Suppressor macrophage treated with lipopolysaccharide for 4 hours (primary cell): ENCODE results near the gene BCL10.

Experiments
- DNase-seq: peaks from one replicate; pipeline ENCODE4 v3.0.0-alpha.2; 2020

Gene BCL10

DNA sequence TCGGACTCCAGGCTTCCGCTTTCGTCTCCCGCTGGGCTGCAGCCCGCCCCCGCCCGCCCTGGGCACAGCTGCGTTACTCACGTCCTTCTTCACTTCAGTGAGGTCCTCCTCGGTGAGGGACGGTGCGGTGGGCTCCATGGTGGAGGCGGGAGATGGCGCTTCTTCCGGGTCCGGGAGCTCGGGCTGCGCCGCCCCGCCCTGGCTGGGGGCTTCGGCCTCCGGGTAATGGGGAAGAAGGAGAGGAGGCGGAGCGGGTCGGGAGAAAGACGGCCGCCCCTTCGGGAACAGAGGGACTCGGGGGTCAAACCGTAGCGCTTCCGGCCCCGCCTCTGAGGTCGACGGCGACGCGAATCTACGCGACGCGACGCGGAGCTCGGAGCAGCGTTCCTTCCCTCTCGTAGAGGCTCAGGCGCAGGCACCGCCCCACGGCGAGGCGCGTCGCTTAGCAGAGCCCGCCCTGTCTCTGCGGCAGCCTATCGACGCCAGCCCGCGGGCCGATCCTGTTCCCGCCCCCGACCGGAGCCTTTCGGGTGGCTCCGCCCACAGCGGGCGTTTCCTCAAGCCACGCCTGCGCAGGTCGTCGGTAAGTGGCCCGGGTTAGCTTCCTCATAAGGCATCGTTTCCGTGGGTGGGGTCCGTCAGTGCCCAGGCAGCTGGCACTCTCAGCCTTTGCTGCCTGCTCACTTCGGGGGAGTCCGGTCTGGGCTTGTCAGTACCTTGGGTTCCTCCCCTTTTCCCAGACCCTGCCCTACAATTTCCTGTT lies at the start of gene BCL10:
TSS of gene BCL10 (minus strand) at position 418 of the 763 bp plus-strand sequence. CDS start at position 138, 280 bp downstream.
- peak; percentile 100 for DNase-seq

DNA sequence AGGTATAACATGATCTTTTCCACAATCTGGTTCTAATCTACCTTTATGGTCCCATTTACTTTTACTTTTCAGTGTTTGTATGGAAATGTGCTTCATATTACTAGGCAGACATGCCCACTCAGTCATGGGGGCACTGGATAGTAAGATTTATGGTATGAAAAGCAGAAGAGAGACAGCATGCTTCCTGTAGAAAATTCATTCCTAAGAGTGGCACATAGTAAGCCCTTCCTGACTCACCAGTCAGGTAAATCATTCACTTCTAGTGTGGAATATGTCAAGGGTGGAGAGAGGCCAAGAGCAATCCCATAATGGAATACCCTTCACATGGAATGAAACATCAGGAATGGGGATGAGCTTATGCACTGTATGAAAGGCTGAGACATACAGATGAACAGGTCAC lies 49.5 kb upstream of the BCL10 start:
- no peak for DNase-seq

DNA sequence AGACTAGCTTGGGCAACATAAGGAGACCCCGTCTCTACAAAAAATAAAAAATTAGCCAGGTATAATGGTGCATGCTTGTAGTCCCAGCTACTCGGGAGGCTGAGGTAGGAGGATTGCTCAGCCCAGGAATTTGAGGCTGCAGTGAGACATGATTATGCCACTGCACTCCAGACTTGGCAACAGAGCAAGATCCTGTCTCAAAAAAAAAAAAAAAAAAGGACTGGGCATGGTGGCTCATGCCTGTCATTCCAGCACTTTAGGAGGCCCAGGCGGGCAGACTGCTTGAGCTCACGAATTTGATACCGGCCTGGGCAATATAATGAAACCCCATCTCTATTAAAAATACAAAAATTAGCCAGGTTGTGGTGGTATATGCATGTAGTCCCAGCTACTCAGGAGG lies 47.3 kb upstream of the BCL10 start:
- no peak for DNase-seq

DNA sequence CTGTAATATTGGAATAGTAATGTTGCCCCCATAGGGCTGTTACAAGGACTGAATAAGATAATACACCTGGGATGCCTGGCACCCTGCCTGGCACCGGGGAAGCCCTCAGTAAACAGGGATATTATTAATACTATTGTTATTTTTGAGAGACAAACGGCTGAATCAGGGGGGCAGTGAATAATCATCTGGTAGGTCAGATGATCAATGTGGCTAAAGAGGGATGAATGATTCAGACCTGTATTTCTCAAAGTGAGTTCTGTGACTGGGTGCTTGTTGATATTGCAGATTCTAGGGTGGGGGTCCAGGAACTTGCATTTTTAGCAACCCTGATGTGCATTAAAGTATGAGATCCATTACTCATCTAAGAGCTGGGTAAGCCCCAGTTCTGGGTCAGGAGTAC lies 46.2 kb upstream of the BCL10 start:
- DNase-seq: no peak

DNA sequence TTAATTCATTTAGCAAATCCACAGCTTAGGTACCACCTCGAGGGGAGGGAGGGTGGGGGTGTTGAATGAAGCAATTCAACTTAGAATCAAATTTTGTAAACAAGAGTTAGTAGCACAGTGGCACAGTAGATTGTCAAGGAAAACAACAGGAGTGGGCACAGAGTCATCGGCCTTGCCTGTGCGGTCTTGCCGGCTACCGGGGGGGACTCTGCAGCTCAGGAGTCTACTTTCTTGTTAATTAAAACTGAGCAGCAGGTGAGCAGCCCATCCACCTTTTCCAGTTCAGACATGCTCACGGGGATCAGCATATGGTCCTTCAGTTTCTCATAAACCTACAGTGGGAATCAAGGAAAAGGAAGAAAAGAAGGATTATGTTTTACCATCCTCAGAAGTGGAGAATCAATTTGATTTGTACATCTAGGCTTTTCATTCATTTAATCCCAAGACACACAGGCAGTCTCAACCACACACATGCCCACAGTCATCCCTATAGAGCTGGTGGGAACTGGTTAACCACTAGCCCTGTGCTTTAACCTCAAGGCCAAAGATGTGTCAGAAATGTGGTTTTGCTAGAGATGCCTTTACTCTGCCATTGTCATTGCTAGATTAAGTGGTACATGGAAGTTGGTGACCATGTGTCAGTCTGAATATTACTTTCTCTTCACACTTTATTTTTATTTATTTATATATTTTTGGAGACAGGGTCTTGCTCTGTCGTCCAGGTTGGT lies 45.0 kb upstream of the BCL10 start:
- no peak for DNase-seq

DNA sequence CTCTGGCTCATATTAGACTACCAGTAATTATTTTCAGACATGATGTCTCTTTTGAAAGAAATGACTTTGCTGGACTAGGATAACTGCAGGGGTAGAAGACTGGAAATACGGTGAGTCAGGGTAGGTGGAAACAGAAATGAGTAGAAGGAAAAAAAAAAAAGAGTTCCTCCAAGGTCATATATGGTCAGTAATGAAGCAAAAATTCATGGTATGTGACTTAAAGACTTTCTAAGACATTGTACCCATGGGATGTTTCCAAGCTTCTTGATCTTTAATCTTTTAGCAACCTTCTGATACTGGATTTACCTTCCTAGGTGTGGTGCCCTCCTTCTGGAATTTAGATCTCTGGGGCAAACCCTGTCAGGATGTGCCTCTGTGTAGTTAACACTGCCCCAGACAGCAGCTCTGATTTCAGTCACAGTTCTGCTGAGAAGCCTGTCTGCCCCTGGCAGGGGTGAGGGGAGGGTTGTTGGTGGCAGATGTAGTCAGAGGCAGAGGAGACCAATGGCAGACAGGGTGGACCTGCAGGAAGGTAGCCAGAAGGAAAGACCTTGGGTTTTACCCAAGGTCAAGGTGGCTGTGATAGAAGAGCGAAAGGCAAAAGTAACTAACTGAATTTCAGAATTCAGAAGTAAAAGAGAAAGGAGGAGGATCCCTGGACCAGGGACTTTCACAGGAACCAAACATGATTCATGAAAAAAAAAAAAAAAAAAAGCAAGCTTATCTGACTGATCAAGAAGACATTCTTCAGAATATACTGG lies 44.1 kb upstream of the BCL10 start:
- no peak for DNase-seq

DNA sequence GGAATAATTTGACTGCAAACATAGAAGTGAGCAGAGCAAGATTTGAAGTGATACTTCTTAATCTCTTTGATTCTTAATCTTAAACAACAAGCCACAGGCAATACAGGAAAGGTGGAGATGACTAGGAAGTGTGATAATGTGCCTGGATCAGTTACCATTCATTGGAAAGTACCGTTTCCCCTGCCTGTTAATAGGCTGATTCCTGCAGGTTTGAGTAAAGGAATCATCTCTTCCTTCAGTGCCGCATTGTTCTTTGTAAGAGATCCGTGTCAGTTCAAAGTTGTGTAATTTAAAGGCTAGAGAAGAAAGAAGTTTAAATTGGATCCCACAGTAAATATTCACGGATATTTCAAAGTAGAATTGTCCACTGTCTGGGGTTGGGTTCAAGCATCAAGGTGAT lies 43.5 kb upstream of the BCL10 start:
- DNase-seq: no peak

DNA sequence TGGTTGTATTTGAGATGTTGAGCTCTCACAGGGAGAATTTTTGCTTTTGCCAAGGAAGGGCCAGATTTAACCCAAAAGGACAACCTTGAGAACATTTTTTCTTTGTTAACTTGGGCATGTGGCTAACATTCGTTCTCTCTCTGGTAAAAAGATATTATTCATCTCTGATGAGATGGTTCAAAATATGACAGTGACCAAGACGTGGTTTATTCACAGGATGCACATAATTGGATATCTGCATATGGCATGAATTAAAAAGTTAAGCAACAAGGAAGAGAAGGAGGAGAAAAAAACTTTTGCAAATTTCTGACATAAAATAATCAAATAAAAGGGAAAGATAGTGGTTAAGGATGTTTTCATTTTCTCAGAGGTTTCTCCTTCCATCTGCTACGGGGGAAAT lies 43.1 kb upstream of the BCL10 start:
- no peak for DNase-seq

DNA sequence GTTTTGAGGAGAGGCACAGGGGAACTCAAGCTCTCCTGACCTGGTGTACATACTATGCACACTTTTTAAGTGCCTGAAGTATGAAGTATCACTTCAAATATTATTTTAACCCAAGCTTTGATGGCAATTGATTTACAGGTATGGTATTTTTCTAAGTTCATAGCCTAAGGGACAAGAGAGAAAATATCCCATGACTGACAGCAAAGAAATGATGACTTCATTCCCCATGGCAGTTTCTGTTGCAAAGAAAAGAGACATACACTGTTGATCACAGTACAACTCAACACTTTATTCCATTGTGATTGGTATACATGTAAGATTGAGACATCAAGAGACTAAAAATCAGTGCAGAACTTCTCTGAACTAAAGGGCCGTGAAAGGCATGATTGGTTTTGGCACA lies 41.8 kb upstream of the BCL10 start:
- DNase-seq: no peak

DNA sequence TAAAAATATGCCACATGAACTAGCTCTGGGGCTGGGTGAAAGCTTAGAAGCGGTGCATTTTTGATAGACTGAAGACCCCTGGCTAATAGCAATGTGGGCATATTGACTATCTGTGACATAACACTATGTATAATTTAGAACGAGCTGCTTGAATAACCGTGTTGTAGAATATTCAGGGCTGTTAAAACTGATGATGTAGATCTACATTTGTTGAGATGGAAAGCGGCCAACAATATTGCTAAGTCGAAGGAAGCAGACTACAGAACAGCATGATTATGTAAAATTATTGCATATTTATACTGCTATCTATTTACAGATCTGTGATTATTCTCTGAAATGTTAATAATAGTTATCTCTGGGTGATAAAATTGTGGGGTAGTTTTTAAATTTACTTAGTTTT lies 41.1 kb upstream of the BCL10 start:
- DNase-seq: no peak

DNA sequence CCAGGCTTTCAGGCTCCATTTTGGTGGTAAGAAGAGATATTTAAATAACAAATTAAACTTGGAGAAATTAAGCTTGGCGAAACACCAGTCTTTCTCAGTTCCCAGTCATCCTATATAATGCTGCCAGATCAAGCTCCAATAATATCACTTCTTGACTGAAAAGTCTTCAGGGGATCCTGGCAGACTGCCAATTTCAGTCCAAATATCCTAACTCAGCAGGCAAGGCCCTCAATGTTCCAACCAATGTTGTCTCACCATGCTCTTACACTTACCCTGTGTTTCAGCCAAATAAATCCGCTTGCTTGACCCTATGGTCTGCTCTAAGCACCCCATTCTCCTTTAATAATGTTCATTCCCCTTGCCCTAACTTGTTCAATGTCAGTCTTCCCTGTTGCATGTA lies 39.9 kb upstream of the BCL10 start:
- DNase-seq: no peak

DNA sequence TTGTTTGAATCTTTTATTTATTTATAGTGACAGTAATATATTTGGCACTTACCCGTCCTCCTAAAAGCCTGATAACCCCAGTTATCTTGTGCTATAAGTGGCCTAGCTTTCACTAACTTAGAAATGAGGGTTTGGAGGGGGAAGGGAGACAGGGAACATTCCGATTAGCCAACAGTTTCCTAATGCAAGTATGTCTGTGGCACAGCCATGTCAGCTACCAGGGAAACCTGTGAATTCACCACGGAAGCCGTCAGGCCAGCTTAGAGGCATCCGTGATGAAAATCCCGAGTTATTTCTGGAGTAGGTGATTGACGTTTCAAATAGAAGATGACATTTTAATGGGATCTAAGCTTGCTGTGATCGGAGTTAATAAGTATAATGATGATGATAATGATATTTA lies 39.4 kb upstream of the BCL10 start:
- DNase-seq: no peak

DNA sequence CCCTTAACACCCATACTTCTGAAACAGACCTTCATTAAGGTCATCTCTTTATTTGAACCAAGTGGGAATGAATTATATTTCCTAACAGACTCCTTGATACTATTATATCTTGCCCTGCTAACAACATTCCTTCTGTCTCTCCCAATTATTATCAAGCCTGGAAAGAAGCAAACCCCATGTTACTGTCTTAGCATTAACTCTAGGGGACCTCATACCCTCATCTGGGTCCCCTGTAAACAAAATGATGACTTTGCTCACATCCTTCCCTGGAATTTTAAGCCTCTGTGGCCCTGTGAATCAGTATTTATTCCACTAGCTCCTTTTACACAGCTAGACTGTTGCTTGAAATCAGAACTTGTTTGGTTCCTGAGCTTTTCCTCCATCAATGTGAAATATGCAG lies 38.3 kb upstream of the BCL10 start:
- DNase-seq: no peak

DNA sequence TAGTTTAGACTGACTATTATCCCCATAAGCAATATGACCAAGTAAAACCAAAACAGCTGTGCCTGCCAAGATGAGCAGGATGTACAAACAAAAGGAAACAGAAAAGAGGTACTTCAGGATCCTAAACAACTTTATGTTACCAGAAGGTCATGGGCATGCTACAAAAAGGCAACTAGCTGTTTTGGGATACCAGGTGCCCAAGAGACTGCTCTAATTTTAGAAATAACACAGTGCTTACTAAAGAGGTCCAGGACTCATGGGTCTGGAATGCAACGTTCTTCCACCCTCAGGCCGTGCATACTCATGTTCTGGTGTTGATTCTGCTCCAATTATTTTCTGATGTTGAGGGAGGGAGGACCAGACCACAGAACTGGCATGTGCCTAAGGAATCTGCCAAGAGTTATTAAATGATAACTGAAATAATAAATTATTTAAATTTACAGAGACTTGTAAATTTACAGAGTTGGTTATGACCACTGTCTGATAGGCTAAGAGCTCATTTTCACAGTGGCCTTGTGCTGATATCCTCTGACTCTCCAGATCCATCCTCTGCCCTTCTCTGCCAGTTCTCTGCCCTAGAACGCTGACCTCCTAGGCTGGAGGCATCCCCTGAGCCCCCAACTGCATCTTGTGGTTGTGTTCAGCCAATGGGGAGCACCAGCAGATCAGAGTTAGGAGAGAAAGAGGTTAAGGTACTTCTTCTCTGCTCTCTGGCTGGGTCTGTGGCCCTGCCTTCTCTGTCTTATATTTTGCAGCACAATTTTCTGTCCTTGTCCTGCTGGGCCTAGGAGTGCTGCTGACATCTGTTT lies 37.7 kb upstream of the BCL10 start:
- DNase-seq: no peak

DNA sequence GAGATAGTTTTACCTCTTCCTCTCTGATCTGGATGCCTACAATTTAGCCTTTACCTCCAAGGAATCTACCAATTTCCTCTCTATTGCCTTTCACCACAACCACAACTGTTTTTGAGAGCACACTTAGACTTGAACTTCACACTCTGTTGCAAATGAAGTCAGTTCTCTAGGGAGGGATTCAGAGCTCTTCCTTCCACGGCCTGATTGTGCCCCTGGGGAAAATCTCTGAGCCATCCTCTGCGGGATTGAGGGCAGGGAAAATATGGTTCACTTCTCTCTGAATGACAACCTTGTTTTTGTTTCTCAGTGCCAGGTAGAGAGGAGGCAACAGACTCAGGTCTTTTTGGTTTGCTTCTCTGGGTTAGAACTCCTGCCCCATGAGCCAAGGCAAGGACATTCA lies 35.4 kb upstream of the BCL10 start:
- DNase-seq: no peak

DNA sequence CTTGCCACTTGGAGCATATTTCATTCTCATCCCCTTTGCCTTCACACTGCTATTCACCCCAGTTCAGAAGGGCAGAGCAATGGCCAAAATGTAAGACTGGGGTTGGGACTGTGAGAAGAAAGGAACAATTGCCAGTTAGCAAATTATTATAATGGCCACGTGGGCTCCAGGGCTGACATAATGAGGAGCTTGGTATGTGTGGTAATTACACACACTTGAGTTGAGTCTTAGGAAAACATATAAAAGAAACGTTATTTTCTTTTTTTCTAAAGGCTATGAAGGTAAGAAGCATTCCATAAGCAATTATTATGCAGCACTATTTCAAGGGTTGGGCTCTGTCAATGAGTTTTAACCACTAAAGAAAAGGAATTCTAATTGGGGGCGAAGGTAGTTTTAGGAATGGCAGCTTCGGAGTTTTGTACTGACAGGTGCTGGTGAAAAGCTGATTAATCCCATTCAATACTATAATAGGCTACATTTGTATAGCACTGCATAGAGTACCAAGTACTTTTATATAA lies 32.5 kb upstream of the BCL10 start:
- DNase-seq: no peak

DNA sequence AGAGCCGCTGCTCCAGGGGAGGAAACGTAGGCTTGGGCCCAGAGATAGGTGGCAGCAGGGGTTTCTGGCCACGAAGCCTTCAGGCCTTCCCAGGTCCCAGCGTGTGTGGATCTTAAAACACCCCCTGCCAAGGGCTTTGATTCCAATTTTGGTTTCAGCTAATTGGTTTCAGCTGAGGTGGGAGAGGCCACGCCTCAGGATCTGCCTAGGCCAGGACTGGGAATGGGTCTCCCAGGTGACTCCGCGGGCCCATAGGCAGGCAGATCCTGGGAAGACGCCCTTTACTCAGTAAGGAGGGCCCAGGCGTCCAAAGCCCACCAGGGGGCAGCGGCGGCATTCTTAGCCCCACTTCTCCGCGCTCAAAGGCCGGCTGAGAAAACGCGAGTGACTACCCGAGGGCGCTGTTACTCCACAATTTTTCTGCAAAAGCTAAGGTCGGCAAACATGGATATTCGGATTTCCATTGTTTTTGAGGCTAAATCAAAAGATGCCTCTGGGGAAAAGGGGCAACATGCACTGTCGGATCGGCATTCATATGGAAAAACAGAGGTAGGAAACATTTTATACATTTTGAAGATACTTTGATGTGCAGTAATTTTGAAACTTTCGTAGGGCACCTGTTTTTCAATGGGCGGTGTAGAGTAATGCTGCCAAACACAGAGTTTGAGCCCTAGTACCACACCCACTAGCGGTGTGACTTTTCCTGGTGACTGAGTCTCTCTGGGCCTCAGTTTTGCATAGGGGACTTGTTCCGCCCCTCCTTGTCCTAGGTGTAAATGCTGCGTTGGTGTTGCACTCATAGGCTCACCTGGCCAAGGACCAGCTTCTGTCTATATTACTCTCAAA lies 31.8 kb upstream of the BCL10 start:
- peak; percentile 65 for DNase-seq

DNA sequence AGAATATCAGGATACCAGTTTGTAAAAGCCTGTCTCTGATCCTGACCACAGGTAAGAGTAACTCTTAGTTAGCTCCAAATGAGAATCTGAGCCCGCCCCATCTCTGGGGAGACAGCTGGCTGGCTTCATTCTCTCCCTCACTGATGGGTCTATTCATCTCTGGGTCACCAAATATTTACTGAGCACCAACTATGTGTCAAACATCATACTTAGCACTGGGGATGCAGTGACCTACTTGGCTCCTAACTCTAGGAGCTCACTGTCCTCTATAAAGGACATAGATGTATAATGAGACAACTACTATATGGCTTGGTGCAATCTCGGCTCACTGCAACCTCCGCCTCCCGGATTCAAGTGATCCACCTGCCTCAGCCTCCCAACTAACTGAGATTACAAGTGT lies 29.8 kb upstream of the BCL10 start:
- DNase-seq: no peak

DNA sequence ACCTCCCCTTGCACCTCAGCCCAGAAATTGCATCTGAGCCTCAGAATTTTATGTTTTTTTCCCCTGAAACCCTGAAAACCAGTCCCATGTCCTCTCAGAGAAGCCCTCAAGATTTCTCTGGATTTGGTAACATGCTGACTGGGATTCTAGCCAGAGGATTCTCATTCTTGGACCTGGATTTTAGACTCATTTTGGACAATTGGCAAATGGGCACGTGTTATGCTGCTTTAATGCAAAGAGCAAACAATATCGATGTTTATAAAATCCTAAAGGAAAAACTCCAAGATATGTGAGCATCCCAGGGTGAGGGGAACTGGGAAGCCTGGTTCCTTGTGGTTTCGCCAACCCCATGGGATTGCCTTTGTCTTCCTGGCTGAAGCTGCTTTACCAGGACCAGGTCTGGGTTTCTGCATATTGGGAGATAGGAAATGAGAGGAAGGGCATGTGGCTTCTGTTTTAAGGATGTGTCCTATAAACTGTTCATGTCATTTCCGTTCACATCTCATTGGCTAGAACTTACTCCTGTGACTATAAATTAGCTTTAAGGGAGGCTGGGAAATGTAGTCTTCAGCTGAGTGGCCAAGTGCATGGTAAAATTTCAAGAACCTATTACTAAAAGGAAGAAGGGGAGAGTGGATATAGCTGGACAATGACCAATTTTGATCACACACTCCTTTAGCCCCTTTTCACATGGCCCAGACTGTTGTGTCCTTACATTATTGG lies 27.2 kb upstream of the BCL10 start:
- DNase-seq: no peak

DNA sequence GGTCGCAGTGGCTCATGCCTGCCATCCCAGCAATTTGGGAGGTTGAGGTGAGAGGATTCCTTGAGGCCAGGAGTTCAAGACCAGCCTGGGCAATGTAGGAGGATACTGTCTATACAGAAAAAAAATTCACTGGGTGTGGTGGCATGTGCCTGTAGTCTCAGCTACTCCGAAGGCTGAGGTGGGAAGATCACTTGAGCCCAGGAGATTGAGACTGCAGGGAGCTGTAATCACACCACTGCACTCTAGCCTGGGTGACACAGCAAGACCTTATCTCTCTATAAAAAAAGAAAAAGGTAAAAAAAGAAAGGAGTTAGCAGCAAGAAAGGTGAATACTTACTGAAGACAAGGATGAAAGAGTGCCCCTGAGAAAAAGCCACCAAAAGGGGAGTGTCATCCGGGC lies 23.7 kb upstream of the BCL10 start:
- no peak for DNase-seq
